MM.1S (cell line): ENCODE measurements around the gene DSTN.

Experiments
- DNase-seq: peaks from one replicate; pipeline ENCODE4 v3.0.0-alpha.2; 2015
- H2AFZ ChIP-seq: fragments of 300-600 bp; sonication (generic); 2 replicates; pipeline ENCODE4 v1.6.0; 2016; ENCODE audit warnings: antibody characterized with exemption, low read length
- H3F3A ChIP-seq: fragments of 300-600 bp; sonication (generic); 2 replicates; pipeline ENCODE4 v1.6.1; 2016; ENCODE audit warnings: mild to moderate bottlenecking, antibody characterized with exemption, low read length, moderate library complexity, mixed read lengths; ENCODE audit not compliant: insufficient read depth
- H3K27ac ChIP-seq: fragments of 300-600 bp; sonication (generic); 2 replicates; pipeline ENCODE4 v1.5.1; 2016; ENCODE audit warnings: mild to moderate bottlenecking, low read length
- H3K27me3 ChIP-seq: fragments of 300-600 bp; sonication (generic); replicated peaks from 2 replicates; pipeline ENCODE4 v1.6.0; 2016; ENCODE audit warnings: low read length; ENCODE audit not compliant: insufficient read depth
- H3K36me3 ChIP-seq: fragments of 300-600 bp; sonication (generic); replicated peaks from 2 replicates; pipeline ENCODE4 v1.6.1; 2016; ENCODE audit warnings: mild to moderate bottlenecking, low read length, mixed read lengths; ENCODE audit not compliant: insufficient read depth
- H3K4me1 ChIP-seq: fragments of 300-600 bp; sonication (generic); 2 replicates; pipeline ENCODE4 v1.6.1; 2016; ENCODE audit warnings: low read length, mixed read lengths
- H3K4me2 ChIP-seq: fragments of 300-600 bp; sonication (generic); 2 replicates; pipeline ENCODE4 v1.6.0; 2016; ENCODE audit warnings: low read depth, low read length
- H3K4me3 ChIP-seq: fragments of 300-600 bp; sonication (generic); 2 replicates; pipeline ENCODE4 v1.5.1; 2016; ENCODE audit warnings: low read length, mixed read lengths
- H3K79me2 ChIP-seq: fragments of 300-600 bp; sonication (generic); 2 replicates; pipeline ENCODE4 v1.6.1; 2016; ENCODE audit warnings: mixed run types, low read length, mixed read lengths
- H3K9ac ChIP-seq: fragments of 300-600 bp; sonication (generic); 2 replicates; pipeline ENCODE4 v1.6.1; 2016; ENCODE audit warnings: low read length, mixed read lengths
- H3K9me2 ChIP-seq: fragments of 300-600 bp; sonication (generic); replicated peaks from 2 replicates; pipeline ENCODE4 v1.6.1; 2016; ENCODE audit warnings: mild to moderate bottlenecking, low read length, mixed read lengths; ENCODE audit not compliant: insufficient read depth
- H3K9me3 ChIP-seq: fragments of 300-600 bp; sonication (generic); replicated peaks from 2 replicates; pipeline ENCODE4 v1.6.1; 2016; ENCODE audit warnings: mild to moderate bottlenecking, low read length, mixed read lengths; ENCODE audit not compliant: insufficient read depth
- H4K20me1 ChIP-seq: fragments of 300-600 bp; sonication (generic); 2 replicates; pipeline ENCODE4 v1.6.1; 2016; ENCODE audit warnings: mild to moderate bottlenecking, low read length, moderate library complexity, mixed read lengths; ENCODE audit not compliant: insufficient read depth
- CTCF ChIP-seq: fragments of 300-600 bp; sonication (generic); IDR thresholded peaks from 2 replicates; pipeline ENCODE4 v1.5.1; 2016; ENCODE audit warnings: antibody characterized with exemption, low read length, mixed read lengths
- EZH2 ChIP-seq: fragments of 300-600 bp; sonication (generic); optimal IDR thresholded peaks from 2 replicates; pipeline ENCODE3; 2017; ENCODE audit warnings: low read depth, mild to moderate bottlenecking, antibody characterized with exemption, low read length, mixed read lengths
- EZH2phosphoT487 ChIP-seq: fragments of 300-600 bp; sonication (generic); IDR thresholded peaks from 2 replicates; pipeline ENCODE4 v1.6.1; 2018; ENCODE audit warnings: antibody characterized with exemption, low read length

DSTN gene

GRCh38 chr20:17598013-17598550 lies 28.2 kb downstream of the DSTN start:
- Histone ChIP-seq H3K27me3 (no peaks in the 10 kb centered on the region), H3K9me3 (no peaks in the 10 kb centered on the region), H3K9ac (no peak overlapping the region), H3K4me2 (no peak overlapping the region), H3K27ac (no peak overlapping the region), H2AFZ (no peak overlapping the region), H4K20me1 (no peaks in the 10 kb centered on the region), H3K9me2 (no peaks in the 10 kb centered on the region), H3K4me1 (no peaks in the 10 kb centered on the region), H3K4me3 (no peak overlapping the region), H3F3A (no peaks in the 10 kb centered on the region), H3K36me3 (no peaks in the 10 kb centered on the region), H3K79me2 (peaks cover 57% of the 10 kb centered on the region)
- no peak for DNase-seq
- no peak for TF ChIP-seq EZH2phosphoT487
- TF ChIP-seq CTCF: no peak
- TF ChIP-seq EZH2: no peak

GRCh38 chr20:17601957-17602356 lies 32.1 kb downstream of the DSTN start:
- Histone ChIP-seq H4K20me1 (no peaks in the 10 kb centered on the region), H3K9me2 (no peaks in the 10 kb centered on the region), H3F3A (no peaks in the 10 kb centered on the region), H3K4me3 (no peak overlapping the region), H3K9me3 (no peaks in the 10 kb centered on the region), H2AFZ (no peak overlapping the region), H3K9ac (no peak overlapping the region), H3K79me2 (peaks cover 27% of the 10 kb centered on the region), H3K36me3 (no peaks in the 10 kb centered on the region), H3K4me2 (no peak overlapping the region), H3K27me3 (no peaks in the 10 kb centered on the region), H3K4me1 (no peaks in the 10 kb centered on the region), H3K27ac (no peak overlapping the region)
- TF ChIP-seq CTCF (no peak), EZH2 (no peak), EZH2phosphoT487 (no peak)
- no peak for DNase-seq

DNA sequence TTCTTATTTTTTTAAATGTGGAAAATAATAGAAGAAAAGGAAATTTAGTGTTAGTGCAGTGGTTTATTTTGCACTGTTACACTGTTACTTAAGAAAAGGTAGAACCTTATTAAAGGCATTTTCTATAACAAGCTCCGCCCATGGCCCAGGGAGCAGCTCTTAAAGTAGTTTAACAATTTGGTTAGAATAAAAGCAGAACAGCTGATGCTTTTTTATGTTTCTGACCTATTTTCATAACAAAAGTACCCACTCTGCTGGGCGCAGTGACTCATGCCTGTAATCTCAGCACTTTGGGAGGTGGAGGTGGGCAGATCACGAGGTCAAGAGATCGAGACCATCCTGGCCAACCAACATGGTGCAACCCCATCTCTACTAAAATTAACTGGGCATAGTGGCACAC lies 32.6 kb downstream of the DSTN start:
- Histone ChIP-seq H3F3A (no peaks in the 10 kb centered on the region), H3K27me3 (no peaks in the 10 kb centered on the region), H3K36me3 (no peaks in the 10 kb centered on the region), H3K79me2 (peaks cover 22% of the 10 kb centered on the region), H3K4me2 (no peak overlapping the region), H3K9ac (no peak overlapping the region), H3K27ac (no peak overlapping the region), H2AFZ (no peak overlapping the region), H3K4me3 (no peak overlapping the region), H3K4me1 (no peaks in the 10 kb centered on the region), H3K9me3 (no peaks in the 10 kb centered on the region), H3K9me2 (no peaks in the 10 kb centered on the region), H4K20me1 (no peaks in the 10 kb centered on the region)
- DNase-seq: no peak
- TF ChIP-seq CTCF (no peak), EZH2phosphoT487 (no peak), EZH2 (no peak)
